RPMI8226 (cell line): ENCODE results near the gene PPP1R7.
A peak's percentile ranks its signal among the peaks of the same experiment; 100 is the strongest.

Experiments
- DNase-seq: peaks from one replicate; pipeline ENCODE4 v3.0.0-alpha.2; 2015

Gene PPP1R7

DNA sequence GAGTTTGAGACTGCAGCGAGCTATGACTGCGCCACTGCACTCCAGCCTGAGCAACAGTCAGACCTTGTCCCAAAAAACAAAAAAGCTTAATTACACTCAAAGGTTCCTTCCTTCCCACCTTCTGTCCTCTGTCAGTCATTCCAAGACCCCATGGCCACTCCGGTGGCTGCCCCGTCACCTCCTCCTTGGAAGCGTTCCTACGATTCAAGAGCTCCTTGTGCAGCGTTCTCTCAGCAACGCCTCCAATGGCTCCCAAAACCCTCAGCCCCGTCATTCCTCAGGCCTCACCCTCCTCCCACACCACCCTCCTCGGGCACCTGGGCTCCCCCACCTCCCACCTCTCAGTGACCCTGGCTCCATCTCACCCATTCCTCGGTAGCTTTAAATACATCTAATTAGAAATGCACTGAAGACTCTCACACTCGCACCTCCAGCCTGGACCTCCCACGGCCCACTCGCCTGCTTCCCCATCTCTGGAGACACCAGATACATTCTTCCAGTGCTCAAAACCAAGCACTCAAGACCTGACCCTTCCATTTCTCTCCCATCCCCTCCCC is 9.0 kb upstream of the PPP1R7 start:
- no peak for DNase-seq

DNA sequence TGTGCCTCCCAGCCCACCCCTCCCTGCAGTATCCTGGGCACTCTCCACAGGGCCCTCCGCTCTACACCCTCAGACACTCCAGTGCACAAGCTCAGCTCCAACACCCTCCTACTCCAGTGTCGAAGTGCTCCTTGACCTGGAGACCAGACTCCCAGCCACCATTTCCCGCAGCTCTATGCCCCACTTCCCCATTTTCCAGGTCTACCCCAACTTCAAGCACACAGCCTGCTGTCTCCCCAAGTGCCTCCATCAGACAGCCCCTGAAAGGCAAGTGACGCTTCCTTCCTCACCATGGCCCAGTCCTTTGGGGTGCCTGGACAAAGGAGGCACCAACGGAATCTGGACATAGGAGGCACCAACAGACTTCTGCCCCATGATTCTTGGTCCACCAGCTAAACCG is 8.2 kb upstream of the PPP1R7 start:
- no peak for DNase-seq

DNA sequence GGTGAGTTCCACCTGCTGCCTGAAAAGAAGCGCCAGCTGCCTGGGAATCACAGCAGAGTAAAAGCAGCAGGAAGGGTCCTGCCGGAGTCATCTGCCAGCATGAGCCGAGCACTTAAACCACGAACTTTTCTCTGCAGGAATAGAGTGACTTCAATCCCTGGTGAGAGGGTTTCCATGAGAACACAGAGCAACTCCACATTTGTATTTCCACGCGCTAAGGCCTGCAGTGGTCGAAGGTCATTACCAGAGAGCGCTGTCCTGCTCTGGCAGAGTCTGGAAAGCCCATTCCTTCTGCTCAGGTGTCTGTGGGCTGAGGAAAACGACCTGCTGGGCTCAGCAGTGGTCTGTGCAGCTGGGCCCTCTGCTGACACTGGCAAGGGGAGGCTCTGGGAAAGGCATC is 7.7 kb upstream of the PPP1R7 start:
- DNase-seq: no peak

DNA sequence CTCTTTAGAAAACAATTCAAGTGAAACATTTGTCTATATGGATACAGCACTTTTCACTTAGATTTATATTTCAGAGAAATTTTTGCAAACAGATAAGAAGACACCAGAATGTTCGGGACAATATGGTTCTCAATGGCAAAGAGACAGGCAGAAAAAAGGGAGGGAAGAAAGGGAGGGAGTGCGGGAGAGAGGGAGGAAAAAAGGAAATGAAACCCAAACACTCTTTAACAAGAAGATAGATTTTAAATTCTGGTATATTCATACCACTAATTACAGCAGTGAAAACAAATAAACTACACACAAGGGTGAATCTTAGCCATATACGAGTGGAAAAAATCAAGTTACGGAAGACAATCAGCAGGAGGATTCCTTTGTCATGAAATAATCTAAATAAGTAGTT is 4.0 kb upstream of the PPP1R7 start:
- DNase-seq: no peak

DNA sequence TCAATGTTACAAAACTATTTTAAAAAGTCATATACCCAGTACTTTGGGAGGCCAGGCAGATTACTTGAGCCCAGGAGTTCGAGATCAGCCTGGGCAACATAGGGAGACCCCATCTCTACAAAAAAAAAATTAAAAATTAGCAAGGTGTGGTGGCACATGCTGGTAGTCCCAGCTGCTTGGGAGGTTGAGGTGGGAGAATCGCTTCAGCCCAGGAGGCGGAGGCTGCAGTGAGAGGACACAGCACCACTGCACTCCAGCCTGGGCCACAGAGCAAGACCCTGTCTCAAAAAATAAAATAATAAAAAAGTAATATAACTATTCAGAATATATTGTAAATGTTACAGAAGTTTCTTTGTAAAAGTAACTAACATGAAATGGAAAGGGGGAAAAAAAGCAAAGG is 2.9 kb upstream of the PPP1R7 start:
- no peak for DNase-seq

DNA sequence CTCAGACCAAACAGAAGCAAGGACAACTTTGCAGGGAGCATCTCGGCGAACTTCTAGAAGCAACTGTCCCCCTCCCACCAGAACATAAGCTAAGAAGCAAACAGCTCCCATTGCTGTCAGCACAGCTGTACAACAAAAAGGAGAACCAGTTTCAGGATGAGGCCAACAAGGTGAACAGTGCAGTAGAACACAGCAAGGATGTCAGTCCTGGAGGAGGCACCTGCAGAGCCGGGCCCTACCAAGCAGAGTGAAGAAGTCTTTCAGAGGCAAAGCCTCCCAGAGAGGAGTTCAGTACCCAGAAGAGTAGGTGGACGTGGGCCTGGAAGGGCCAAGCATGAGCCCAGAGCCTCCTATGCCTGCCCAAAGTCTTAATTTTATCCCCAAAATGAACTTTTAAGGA is 2.0 kb upstream of the PPP1R7 start:
- peak; percentile 11 for DNase-seq

DNA sequence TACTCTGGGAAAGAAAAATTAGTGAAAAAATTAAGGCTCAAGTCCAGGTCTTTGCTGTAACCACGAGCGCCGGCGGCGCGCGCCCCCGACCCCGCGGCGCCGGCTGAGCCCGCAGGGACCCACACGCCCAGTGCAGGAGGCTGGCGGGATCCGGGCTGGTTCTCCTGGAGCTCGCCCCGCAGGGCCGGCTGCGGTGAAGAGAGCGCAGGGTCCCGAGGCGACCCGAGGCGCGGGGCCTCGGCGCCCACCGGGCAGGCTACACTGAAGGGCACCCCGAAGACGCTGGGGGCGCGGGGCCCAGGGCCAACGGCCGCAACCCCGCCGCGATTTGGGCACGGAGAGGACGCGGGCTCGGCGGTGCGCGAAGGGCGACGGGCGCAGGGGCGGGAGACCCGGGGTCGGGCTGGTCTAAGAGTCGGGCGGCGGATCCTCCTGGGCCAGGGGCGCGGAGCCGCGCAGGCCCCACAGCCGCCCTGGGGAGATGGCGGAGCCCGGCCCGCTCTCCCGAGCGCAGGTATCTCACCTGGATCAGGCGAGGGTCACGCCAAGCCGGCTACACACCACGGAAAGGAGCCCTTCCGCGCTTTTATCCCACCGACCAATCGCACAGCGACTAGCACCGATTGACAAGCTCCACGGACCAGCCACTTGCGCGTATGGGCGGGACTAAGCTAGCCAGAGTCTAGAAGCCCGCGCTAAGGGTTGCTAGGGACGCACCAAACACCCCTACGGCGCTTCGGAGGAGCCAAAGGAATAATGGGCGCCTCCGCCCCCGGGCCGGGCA is 1.2 kb upstream of the PPP1R7 start, which contains the start of gene PASK:
PASK (minus strand) TSS at position 582 of the 784 bp plus-strand sequence. CDS start 6,440 bp downstream, outside the sequence.
- peak; percentile 94 for DNase-seq

DNA sequence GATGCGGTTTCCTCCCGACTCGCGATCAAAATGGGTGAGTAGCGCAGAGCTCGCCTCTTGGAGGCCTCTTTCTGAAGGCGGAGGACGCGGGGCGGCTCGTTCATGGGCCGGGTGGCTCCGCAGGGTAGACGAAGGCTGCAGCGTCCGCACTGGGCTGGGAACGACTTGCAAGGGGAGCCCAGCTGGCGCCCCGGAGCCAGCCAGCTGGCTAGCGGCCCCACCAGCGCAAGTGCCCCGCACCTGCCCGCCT is 667 bp upstream of the PPP1R7 start:
- DNase-seq: no peak

DNA sequence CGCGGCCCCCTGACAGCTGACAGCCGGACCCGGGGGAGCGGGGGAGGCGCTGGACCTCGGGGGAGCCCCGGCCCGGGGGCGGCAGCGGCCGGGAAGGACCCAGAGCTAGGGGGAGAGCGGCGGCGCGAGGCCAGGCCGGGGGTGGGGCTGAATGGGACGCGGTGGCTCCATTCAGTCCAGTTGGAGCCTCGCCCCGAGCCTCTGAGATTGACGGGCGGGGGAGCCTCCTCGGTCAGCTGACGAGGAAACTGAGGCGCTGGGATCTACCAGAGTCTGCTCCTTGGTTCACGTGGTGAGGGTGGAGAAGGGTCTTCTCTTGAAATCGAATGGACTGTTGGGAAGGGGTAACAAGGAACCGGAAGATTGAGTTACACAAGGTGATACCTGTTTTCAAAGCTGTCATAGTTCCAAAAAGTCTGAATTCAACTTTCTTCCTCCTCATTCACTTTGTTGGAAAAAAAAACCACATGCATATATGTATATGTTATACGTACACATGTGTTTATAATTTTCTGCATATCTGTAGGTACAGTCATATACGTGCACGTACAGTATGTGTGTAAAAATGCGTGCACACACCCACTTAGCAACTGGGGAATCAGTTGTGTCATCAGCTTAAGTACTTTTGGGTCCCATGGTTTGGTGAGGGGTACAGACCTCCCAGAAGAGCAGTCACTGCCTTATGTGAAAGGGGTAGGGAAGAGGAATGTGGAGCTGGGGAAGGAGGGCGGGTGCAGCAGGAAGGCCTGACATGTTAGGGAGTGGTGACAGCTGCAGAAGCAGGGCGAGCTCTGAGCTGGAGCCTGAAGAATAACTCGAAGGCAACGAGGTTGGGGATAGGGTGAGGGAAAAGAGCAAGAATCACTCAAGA is 628 bp downstream of the PPP1R7 start:
- DNase-seq: no peak

DNA sequence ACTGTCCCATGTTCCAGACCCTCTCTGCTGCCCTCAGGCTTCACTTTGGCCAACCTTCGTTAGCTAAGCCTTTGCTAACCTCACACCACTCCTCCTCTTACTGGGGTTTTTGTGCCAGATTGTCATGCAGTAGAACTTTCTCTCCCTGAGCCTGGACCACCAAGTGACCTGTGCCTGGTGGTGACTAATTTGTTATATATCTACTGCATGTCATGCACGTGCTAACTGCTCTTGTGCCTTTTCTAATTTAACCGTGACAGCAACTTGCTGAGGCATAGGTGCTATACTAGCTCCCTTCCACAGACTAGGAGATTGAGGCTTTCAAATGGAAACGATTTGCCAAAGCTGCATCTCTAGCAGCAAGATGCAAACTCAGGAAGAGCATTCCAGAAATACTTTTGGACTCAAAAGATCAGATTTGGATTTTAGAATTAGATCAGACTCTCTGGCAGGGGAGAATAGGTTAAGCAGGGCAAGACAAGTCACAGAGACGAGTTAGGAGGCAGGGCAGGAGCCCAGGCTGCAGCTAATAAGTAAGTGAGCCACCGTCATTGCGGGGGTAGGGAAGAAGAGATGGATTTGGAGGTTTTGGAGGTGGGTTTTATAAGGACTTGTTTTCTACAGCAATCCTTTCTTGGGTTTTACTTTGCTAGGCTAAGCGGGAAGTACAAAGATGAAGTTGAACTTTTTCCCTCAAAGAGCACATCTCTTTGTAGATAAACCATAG is 1.8 kb downstream of the PPP1R7 start:
- DNase-seq: no peak

DNA sequence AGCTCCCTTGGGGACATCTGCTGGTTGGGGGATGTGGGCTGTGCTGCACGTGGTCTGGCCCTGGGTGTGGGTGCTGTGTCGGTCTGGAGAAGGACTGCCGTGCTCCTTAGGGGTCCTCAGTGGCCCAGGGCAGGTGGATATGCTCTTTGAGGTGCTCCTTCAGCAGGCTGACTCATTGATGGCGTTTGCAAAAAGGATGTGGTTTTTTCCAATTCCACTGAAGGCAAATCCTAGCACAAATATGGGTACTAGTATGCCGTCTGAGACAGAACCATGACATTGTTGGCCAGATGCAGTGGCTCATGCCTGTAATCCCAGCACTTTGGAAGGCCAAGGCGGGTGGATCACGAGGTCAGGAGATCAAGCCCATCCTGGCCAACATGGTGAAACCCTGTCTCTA is 3.3 kb downstream of the PPP1R7 start:
- DNase-seq: no peak

DNA sequence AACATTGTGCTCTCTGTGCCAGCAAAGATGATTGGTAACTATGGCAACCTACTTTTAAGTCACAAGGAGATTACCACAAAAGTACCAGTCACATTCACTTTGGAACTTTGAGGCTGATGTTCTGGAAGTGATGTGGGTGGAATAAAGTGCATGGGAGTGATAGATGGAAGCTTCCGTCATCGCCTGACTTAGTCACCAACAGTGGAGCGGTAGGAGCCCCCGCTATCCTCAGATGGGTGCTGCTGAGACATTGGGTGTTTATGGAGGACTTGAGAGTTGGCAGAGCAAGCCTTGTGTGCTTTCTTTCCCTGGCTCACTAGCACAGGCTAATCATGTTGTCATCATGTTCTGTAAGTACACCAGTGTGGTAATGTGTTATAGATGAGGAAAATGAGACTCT is 4.6 kb downstream of the PPP1R7 start:
- DNase-seq: no peak

DNA sequence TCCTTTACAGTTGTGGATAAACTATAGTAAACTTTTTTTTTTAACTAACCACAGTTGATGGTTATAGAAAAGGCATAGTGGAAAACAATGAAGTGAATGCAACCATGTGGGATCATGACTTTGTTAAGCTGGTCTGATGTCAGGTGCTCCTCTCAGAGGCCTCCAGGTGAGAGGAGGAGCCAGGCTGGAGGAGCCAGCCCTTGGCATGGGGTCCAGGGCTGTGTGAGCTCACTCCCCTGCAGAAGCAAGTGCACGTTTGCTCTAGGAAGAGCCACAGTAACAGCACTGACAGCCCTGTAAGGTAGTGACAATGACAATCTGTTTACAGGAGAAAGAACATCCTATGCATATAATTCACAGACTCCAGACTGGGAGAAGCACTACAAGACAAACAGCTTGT is 5.7 kb downstream of the PPP1R7 start:
- no peak for DNase-seq

DNA sequence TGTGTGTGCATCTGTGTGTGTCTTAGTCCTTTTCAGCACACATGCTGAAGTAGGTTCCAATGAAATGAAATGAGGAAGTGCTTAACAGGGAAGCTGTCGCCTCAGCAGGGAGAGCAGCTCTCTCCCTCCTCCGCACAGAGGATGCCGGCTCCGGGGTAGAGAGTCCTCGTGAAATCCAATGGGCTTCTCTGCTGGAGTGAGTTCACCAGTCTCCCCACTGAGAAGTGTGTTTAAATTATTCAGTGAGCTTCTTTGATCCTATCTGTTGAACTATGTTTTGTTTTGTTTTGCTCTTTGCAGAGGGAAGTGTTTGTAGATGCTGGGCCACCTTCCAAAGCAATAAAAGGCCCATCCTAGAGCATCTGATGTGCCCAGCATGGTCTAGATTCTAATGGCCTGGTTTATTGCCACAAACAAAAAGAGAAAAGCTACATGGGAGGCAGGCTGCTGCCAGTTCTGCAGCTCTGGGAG is 6.7 kb downstream of the PPP1R7 start:
- DNase-seq: no peak

DNA sequence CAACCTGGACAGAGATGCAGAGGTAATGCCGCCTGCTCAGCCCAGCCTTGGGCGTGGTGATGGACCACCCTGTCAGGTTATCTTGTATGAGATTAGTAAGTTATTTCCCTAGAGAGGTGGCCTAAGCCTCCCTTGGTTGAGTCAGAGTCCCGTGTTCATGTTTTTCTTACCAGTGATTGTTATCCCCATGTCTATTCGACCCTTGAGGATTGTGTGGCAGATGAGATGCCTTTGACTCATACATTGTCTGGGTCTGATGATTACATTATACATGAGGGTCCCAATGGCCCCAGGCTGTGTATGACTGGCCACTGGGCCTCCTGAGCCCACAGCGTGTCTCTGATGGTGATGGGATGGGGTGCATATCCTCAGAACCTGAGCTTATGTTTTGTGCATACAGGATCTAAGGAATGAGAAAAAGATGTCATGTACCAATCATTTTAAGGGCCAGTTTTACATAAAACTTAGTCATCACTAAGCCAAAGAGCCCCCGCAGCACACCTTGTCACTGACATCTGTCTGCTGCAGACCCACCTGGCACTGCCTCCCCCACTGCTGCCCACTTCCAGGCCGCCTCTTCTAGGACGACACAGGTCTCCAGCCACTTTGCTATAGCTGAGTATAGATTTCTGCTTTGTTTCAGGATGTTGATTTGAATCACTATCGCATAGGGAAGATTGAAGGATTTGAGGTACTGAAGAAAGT is 7.7 kb downstream of the PPP1R7 start:
- DNase-seq: no peak

DNA sequence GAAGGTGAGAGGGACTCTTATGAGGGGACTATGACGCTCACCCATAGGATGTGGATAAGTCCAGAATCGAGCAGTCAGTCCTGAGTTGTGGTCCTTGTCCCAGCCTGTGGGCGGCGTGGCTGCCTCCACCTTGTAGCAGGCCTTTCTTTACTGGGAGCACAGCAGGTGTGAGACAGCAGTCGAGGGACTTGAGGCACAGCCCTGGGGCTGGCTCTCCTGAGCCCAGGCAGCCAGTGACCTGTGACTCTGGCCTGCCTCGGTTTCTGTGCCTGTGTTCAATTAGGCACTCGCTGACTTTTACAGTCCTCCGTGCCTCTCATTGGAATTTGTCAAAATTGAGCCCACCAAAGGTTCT is 8.3 kb downstream of the PPP1R7 start:
- DNase-seq: no peak

DNA sequence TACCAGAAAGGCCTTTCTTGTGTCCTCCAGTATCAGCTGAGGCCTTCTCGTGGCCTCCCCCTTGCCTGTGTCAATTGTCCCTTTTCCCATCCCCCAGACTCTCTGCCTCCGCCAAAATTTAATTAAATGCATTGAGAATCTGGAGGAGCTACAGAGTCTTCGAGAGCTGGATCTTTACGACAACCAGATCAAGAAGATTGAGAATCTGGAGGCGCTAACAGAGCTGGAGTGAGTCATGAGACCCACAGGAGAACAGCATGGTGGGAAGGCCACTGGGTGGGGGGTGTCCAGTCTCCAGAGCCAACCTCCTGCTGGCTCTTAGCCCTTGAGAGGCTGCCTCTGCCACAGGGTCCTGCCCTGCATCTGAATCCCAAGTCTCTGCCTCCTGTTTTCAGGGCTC is 8.8 kb downstream of the PPP1R7 start:
- no peak for DNase-seq

DNA sequence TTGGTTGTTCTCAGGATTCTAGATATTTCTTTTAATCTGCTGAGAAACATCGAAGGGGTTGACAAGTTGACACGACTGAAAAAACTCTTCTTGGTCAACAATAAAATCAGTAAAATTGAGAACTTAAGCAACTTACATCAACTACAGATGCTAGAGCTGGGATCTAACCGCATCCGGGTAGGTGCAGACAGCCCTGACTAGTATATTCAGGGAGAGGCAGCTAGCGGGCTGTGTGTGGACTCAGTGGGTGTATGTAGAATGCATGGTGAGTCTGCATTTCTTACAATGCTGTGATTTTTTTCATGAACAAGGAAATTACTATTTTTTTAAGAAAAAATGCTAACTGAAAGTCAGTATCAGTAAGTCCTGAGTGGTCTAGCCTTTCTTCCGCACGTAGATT is 10.1 kb downstream of the PPP1R7 start:
- no peak for DNase-seq

DNA sequence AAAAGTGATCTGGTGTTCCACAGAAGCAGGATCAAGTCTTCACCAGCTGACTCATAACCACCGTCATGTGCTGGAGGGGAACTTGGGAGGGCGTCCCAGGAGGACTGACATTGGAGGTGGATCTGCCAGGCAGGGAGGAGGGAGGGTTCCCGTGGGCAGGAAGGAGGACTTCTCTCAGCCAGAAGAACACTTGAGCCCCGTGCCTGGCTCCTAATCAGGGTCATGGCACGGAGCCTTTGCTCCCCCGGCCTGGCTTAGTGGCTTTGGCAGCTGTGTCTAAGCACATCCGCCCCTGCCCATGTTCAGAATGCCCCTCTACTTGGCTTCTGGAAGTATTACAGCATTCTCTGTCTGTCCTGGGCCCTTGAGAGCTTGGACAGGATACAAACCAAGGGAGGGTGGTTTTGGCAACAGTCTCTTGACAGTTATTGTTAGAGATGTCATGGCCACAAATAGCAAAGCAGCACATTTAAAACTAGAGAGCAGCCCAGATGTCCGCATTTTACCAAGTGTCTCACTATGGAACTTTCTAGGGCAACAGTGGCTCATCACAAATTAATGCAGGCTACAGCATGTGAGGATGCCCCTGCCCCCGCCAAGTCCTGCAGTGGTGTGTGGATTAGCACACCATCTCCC is 11.5 kb downstream of the PPP1R7 start:
- no peak for DNase-seq

DNA sequence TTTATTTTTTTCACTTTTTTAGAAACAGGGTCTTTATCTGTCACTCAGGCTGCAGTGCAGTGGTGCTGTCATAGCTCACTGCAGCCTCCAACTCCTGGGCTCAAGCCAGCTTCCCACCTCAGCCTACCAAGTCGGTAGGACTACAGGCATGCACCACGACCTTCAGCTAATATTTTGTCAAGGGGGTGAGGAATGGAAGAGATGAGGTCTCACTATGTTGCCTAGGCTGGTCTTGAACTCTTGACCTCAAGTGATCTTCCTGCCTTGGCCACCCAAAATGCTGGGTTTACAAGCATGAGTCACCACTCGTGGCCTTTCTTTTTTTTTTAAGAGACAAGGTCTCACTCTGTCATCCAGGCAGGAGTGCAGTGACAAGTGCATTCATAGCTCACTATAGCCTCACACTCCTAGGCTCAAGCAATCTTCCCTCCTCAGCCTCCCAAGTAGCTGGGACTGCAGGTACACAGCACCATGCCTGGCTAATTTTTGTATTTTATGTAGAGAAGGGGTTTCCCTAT is 13.4 kb downstream of the PPP1R7 start:
- DNase-seq: no peak

DNA sequence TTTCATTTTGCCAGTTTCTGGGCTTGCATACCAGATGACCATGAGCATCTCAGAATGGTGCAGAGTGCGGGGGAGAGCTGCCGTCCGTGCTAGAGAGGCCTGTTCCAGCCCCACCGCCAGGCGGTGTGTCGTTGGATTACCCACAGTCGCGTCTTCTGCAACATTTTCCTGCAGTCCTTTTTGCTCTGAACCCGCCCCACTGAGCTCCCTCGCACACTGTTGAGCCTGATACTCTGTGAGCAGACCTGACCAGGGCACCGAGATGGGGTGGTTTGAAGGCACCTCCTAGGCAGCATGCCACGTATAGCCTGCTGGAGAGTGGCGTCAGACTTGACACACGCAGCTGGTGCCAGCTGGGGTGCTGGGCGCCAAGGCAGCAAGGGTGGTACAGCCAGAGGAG is 18.1 kb downstream of the PPP1R7 start:
- DNase-seq: no peak

DNA sequence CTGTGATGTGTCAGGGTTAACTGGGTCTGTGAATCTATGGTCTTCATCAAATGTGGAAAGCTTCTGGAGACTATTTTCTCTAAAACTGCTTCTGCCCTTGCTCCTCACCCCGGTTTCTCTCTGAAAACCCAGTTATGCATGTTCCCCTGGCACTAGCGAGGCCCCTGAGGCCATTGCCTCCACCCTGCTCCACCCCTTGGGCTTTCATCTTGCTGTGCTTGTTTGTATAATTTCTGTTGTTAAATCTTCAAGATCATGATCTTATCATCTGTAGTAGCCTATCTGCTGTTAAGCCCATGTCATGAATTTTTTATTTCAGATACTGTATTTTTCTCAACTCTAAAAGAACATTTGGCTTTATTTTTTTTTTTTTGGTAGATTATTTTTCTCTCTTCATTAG is 23.3 kb downstream of the PPP1R7 start:
- no peak for DNase-seq
